Caco-2 (cell line): ENCODE measurements around the gene SWAP70. TPM values are rescaled to one million over a fixed set of nuclear protein-coding genes. Genes with fewer than 3 reads are reported as not detected.

ENCODE experiments used
- BruUV-seq: library from RNA; stranded (reverse); fragments of 400-500 nt; replicated peaks from 2 replicates; lab custom pipeline; 2021; lab: Mats Ljungman, UMichigan
- CTCF ChIA-PET: fragments of 300-600 bp; sonication (Branson Sonifier 250); formaldehyde crosslinking; loops from one replicate; lab custom pipeline; 2022; ENCODE audit warnings: antibody characterized with exemption; lab: Charles Lee
- POLR2A ChIA-PET: fragments of 300-600 bp; sonication (Branson Sonifier 250); formaldehyde crosslinking; loops from one replicate; lab custom pipeline; 2022; ENCODE audit warnings: antibody characterized with exemption; lab: Charles Lee
- DNase-seq, 2 experiments: peaks; one replicate each; pipeline versions ENCODE4 v3.0.0 to v3.0.0-alpha.2; 2020 to 2022
- H3K27me3 ChIP-seq: replicated peaks from 2 replicates; pipeline ENCODE4 v1.6.0; 2011; ENCODE audit warnings: low read length; ENCODE audit not compliant: control insufficient read depth, insufficient read depth
- H3K36me3 ChIP-seq: 2 replicates; pipeline ENCODE4 v1.5.1; 2011; ENCODE audit warnings: low read length; ENCODE audit not compliant: control insufficient read depth, insufficient read depth
- H3K4me1 ChIP-seq: fragments of 250-450 bp; sonication (Bioruptor Pico); 2 replicates; pipeline ENCODE4 v1.5.1; 2020; ENCODE audit warnings: mild to moderate bottlenecking
- H3K4me3 ChIP-seq: 2 replicates; pipeline ENCODE4 v1.5.1; 2011; ENCODE audit warnings: low read depth, mild to moderate bottlenecking, control low read depth, low read length
- H3K9me3 ChIP-seq: fragments of 250-450 bp; sonication (Bioruptor Pico); 2 replicates; pipeline ENCODE4 v1.5.1; 2020; ENCODE audit warnings: mild to moderate bottlenecking, moderate library complexity
- H3K27ac Mint-ChIP-seq: one replicate; pipeline ENCODE4 v1.8.0; 2022; ENCODE audit warnings: mixed read lengths; ENCODE audit not compliant: unreplicated experiment
- H3K27me3 Mint-ChIP-seq: one replicate; pipeline ENCODE4 v1.8.0; 2022; ENCODE audit warnings: mixed read lengths; ENCODE audit not compliant: insufficient read depth, unreplicated experiment
- H3K36me3 Mint-ChIP-seq: one replicate; pipeline ENCODE4 v1.8.0; 2022; ENCODE audit warnings: mild to moderate bottlenecking, mixed read lengths; ENCODE audit not compliant: insufficient read depth, unreplicated experiment
- H3K4me1 Mint-ChIP-seq: one replicate; pipeline ENCODE4 v1.8.0; 2022; ENCODE audit warnings: low read depth, mixed read lengths; ENCODE audit not compliant: unreplicated experiment
- H3K4me3 Mint-ChIP-seq: one replicate; pipeline ENCODE4 v1.8.0; 2022; ENCODE audit warnings: mild to moderate bottlenecking, moderate library complexity, mixed read lengths; ENCODE audit not compliant: unreplicated experiment
- H3K9me3 Mint-ChIP-seq: one replicate; pipeline ENCODE4 v1.8.0; 2022; ENCODE audit warnings: mixed read lengths; ENCODE audit not compliant: unreplicated experiment
- CTCF ChIP-seq, 2 experiments: fragments of 200-600 bp in 1 of 2; IDR thresholded peaks; 1 replicate in 1 of 2; 2 replicates in 1 of 2; pipeline versions ENCODE4 v1.5.1 to v1.8.0; 2011 to 2022; ENCODE audit warnings: antibody characterized with exemption in 1 of 2, control low read depth in 1 of 2, inconsistent platforms in 1 of 2, low read depth in 1 of 2, low read length in 1 of 2, mild to moderate bottlenecking in 1 of 2, moderate library complexity in 1 of 2; ENCODE audit not compliant: insufficient read depth in 1 of 2, severe bottlenecking in 1 of 2, unreplicated experiment in 1 of 2
- intact Hi-C: fragments of 100-400 bp; cut with micrococcal nuclease; formaldehyde crosslinking; loops from one replicate; pipeline ENCODE4 v1.10.0; 2022; ENCODE audit not compliant: unreplicated experiment
- total RNA-seq: library from RNA; stranded (reverse); gene quantifications from 2 replicates; pipeline ENCODE4 v1.2.3, GENCODE V29; 2022

Gene SWAP70
- total RNA-seq, 1 experiment from 2014 or later: 42.4 TPM

GRCh38 chr11:9772218-9772617 is 108.3 kb downstream of the SWAP70 start:
- Mint-ChIP-seq H3K4me3 (no peak overlapping the region), H3K27ac (no peak overlapping the region), H3K4me1 (peaks cover 14% of the 10 kb centered on the region), H3K27me3 (no peaks in the 10 kb centered on the region), H3K9me3 (no peaks in the 10 kb centered on the region), H3K36me3 (peaks cover 9% of the 10 kb centered on the region)
- ChIA-PET POLR2A (no interaction called here), CTCF (no interaction called here)
- intact Hi-C loops: loop anchor here (10.0 kb wide), 1 partner anchor 353 kb away; no protein-coding TSS in a partner anchor
- no peak for DNase-seq
- TF ChIP-seq CTCF (IDR thresholded peaks at IDR 0.05; ENCODE audit: insufficient read depth in 1 of 2, low read depth in 1 of 2, low read length in 1 of 2, severe bottlenecking in 1 of 2, unreplicated experiment in 1 of 2): no peak
- BruUV-seq: no TSS peak
- H3K27me3 ChIP-seq: no peaks in the 10 kb centered on the region
- no peaks in the 10 kb centered on the region for H3K36me3 ChIP-seq
- no peaks in the 10 kb centered on the region for H3K9me3 ChIP-seq
- peaks cover 27% of the 10 kb centered on the region for H3K4me1 ChIP-seq
- H3K4me3 ChIP-seq: no peak overlapping the region

GRCh38 chr11:9773524-9773923 is 109.6 kb downstream of the SWAP70 start:
- Mint-ChIP-seq H3K36me3 (peaks cover 9% of the 10 kb centered on the region), H3K4me1 (peaks cover 14% of the 10 kb centered on the region), H3K9me3 (no peaks in the 10 kb centered on the region), H3K27me3 (no peaks in the 10 kb centered on the region), H3K27ac (no peak overlapping the region), H3K4me3 (no peak overlapping the region)
- no TSS peak for BruUV-seq
- CTCF ChIA-PET: no interaction called here
- DNase-seq: no peak
- H3K27me3 ChIP-seq: no peaks in the 10 kb centered on the region
- H3K4me3 ChIP-seq: no peak overlapping the region
- H3K9me3 ChIP-seq: no peaks in the 10 kb centered on the region
- no peak for TF ChIP-seq CTCF (IDR thresholded peaks at IDR 0.05; ENCODE audit: insufficient read depth in 1 of 2, low read depth in 1 of 2, low read length in 1 of 2, severe bottlenecking in 1 of 2, unreplicated experiment in 1 of 2)
- peaks cover 33% of the 10 kb centered on the region for H3K4me1 ChIP-seq
- no peaks in the 10 kb centered on the region for H3K36me3 ChIP-seq
- intact Hi-C loops: loop anchor here (10.0 kb wide), 1 partner anchor 351 kb away; no protein-coding TSS in a partner anchor
- POLR2A ChIA-PET: no interaction called here

- intact Hi-C loops: loop anchor here (10.0 kb wide), 1 partner anchor 351 kb away; no protein-coding TSS in a partner anchor
- ChIA-PET CTCF (no interaction called here), POLR2A (no interaction called here)
- Histone ChIP-seq H3K9me3 (no peaks in the 10 kb centered on the region), H3K4me3 (no peak overlapping the region), H3K36me3 (no peaks in the 10 kb centered on the region), H3K4me1 (peaks cover 33% of the 10 kb centered on the region), H3K27me3 (no peaks in the 10 kb centered on the region)
- H3K9me3 Mint-ChIP-seq: no peaks in the 10 kb centered on the region
- no TSS peak for BruUV-seq
- peaks cover 14% of the 10 kb centered on the region for H3K4me1 Mint-ChIP-seq
- H3K36me3 Mint-ChIP-seq: peaks cover 9% of the 10 kb centered on the region
- no peak for DNase-seq
- no peaks in the 10 kb centered on the region for H3K27me3 Mint-ChIP-seq
- H3K27ac Mint-ChIP-seq: no peak overlapping the region
- H3K4me3 Mint-ChIP-seq: no peak overlapping the region
- no peak for TF ChIP-seq CTCF (IDR thresholded peaks at IDR 0.05; ENCODE audit: insufficient read depth in 1 of 2, low read depth in 1 of 2, low read length in 1 of 2, severe bottlenecking in 1 of 2, unreplicated experiment in 1 of 2)
These were observed 110.2 kb downstream of the SWAP70 start for GRCh38 chr11:9774109-9774508.
